Measurements from ENCODE around the gene FAM110D. TPM values are rescaled to one million over a fixed set of nuclear protein-coding genes. Genes with fewer than 3 reads are reported as not detected.

FAM110D gene
- polyA plus RNA-seq, 1 donor from 2014 or later: 0.31 TPM

- no peak overlapping the region for H3K9ac ChIP-seq (ENCODE audit: low read length)
- no peaks in the 10 kb centered on the region for H3K79me2 ChIP-seq (replicated peaks; ENCODE audit: insufficient read depth, low read length)
- peaks cover 23% of the 10 kb centered on the region for H3K27me3 ChIP-seq (ENCODE audit: insufficient read depth, low read depth, low read length)
- H3K9me3 ChIP-seq (ENCODE audit: low read length): no peaks in the 10 kb centered on the region
- no peak overlapping the region for H3K27ac ChIP-seq (ENCODE audit: low read length)
- no peaks in the 10 kb centered on the region for H3K36me3 ChIP-seq (ENCODE audit: insufficient read depth, low read length)
- no peak overlapping the region for H3K4me3 ChIP-seq (ENCODE audit: low read length)
- no peaks in the 10 kb centered on the region for H3F3A ChIP-seq (ENCODE audit: insufficient read depth, low read length, poor library complexity, severe bottlenecking)
- TF ChIP-seq REST (IDR thresholded peaks at IDR 0.05; ENCODE audit: borderline replicate concordance) (no peak), TAF1 (IDR thresholded peaks at IDR 0.05; ENCODE audit: low read depth) (no peak), SMC3 (conservative IDR thresholded peaks at IDR 0.05; ENCODE audit: poor library complexity) (no peak), EZH2 (IDR thresholded peaks at IDR 0.05; ENCODE audit: borderline replicate concordance, insufficient read depth, low read length, poor library complexity, severe bottlenecking) (no peak)
- no peaks in the 10 kb centered on the region for H4K20me1 ChIP-seq (ENCODE audit: insufficient read depth)
- H2AFZ ChIP-seq (ENCODE audit: low read depth, low read length): no peak overlapping the region
- H3K9me2 ChIP-seq (ENCODE audit: insufficient read depth, low read length): no peaks in the 10 kb centered on the region
- no peak overlapping the region for H3K4me2 ChIP-seq (ENCODE audit: low read length)
Observed at GRCh38 chr1:26158271-26158907, 490 bp upstream of the FAM110D start.

- peaks cover 27% of the 10 kb centered on the region for H3K27me3 ChIP-seq (ENCODE audit: insufficient read depth, low read depth, low read length)
- no peak overlapping the region for H3K27ac ChIP-seq (ENCODE audit: low read length)
- no peaks in the 10 kb centered on the region for H3K36me3 ChIP-seq (ENCODE audit: insufficient read depth, low read length)
- H2AFZ ChIP-seq (ENCODE audit: low read depth, low read length): no peak overlapping the region
- H3K9me2 ChIP-seq (ENCODE audit: insufficient read depth, low read length): no peaks in the 10 kb centered on the region
- no peak overlapping the region for H3K4me2 ChIP-seq (ENCODE audit: low read length)
- TF ChIP-seq EZH2 (IDR thresholded peaks at IDR 0.05; ENCODE audit: borderline replicate concordance, insufficient read depth, low read length, poor library complexity, severe bottlenecking): no peak
- H4K20me1 ChIP-seq (ENCODE audit: insufficient read depth): no peaks in the 10 kb centered on the region
- H3K79me2 ChIP-seq (replicated peaks; ENCODE audit: insufficient read depth, low read length): no peaks in the 10 kb centered on the region
- H3K9me3 ChIP-seq (ENCODE audit: low read length): no peaks in the 10 kb centered on the region
- no peak overlapping the region for H3K4me3 ChIP-seq (ENCODE audit: low read length)
- H3F3A ChIP-seq (ENCODE audit: insufficient read depth, low read length, poor library complexity, severe bottlenecking): no peaks in the 10 kb centered on the region
- H3K9ac ChIP-seq (ENCODE audit: low read length): no peak overlapping the region
Observed at GRCh38 chr1:26159743-26160039, 812 bp downstream of the FAM110D start.

GRCh38 chr1:26160527-26161414 is 1.9 kb downstream of the FAM110D start:
- H3K27ac ChIP-seq (ENCODE audit: low read length): no peak overlapping the region

More at GRCh38 chr1:26160527-26161414, 1.9 kb downstream of the FAM110D start:
- Histone ChIP-seq H3K79me2 (replicated peaks; ENCODE audit: insufficient read depth, low read length) (no peaks in the 10 kb centered on the region), H3F3A (ENCODE audit: insufficient read depth, low read length, poor library complexity, severe bottlenecking) (no peaks in the 10 kb centered on the region), H3K9me2 (ENCODE audit: insufficient read depth, low read length) (no peaks in the 10 kb centered on the region), H3K9me3 (ENCODE audit: low read length) (no peaks in the 10 kb centered on the region), H3K27me3 (ENCODE audit: insufficient read depth, low read depth, low read length) (peaks cover 23% of the 10 kb centered on the region), H3K36me3 (ENCODE audit: insufficient read depth, low read length) (no peaks in the 10 kb centered on the region), H4K20me1 (ENCODE audit: insufficient read depth) (no peaks in the 10 kb centered on the region), H3K9ac (ENCODE audit: low read length) (peak overlapping the region; percentile 61), H3K4me2 (ENCODE audit: low read length) (no peak overlapping the region), H2AFZ (ENCODE audit: low read depth, low read length) (peak overlapping the region; percentile 24), H3K4me3 (ENCODE audit: low read length) (peak overlapping the region; percentile 64)
- no peak for TF ChIP-seq RAD21 (conservative IDR thresholded peaks at IDR 0.05)
- no peak for TF ChIP-seq REST (IDR thresholded peaks at IDR 0.05; ENCODE audit: borderline replicate concordance)
- no peak for TF ChIP-seq POLR2AphosphoS5 (IDR thresholded peaks at IDR 0.05)
- no peak for TF ChIP-seq EZH2 (IDR thresholded peaks at IDR 0.05; ENCODE audit: borderline replicate concordance, insufficient read depth, low read length, poor library complexity, severe bottlenecking)
- TF ChIP-seq CTCF (IDR thresholded peaks at IDR 0.05; ENCODE audit: poor library complexity, severe bottlenecking): no peak
- TF ChIP-seq EP300 (conservative IDR thresholded peaks at IDR 0.05; ENCODE audit: poor library complexity, severe bottlenecking): no peak
- no peak for TF ChIP-seq TAF1 (IDR thresholded peaks at IDR 0.05; ENCODE audit: low read depth)
- no peak for TF ChIP-seq SMC3 (conservative IDR thresholded peaks at IDR 0.05; ENCODE audit: poor library complexity)
- no peak for TF ChIP-seq MXI1 (conservative IDR thresholded peaks at IDR 0.05; ENCODE audit: poor library complexity, severe bottlenecking)
